Measurements from ENCODE around the gene AP3B1. TPM values are rescaled to one million over a fixed set of nuclear protein-coding genes. Genes with fewer than 3 reads are reported as not detected.

AP3B1 gene
- total RNA-seq, 1 experiment from 2014 or later: 41.8 TPM

GRCh38 chr5:77981820-77982219 is 312.7 kb downstream of the AP3B1 start:
- Histone ChIP-seq H3K4ac (ENCODE audit: low read depth, low read length) (no peak overlapping the region), H4K20me1 (ENCODE audit: control insufficient read depth, insufficient read depth, insufficient read length) (no peaks in the 10 kb centered on the region), H2AFZ (ENCODE audit: low read length) (no peak overlapping the region), H4K91ac (ENCODE audit: insufficient read length, low read depth, low read length) (no peak overlapping the region), H2BK20ac (ENCODE audit: low read depth, low read length, poor library complexity, severe bottlenecking) (no peak overlapping the region), H3K23ac (ENCODE audit: insufficient read length, low read depth, low read length) (no peak overlapping the region), H2BK120ac (ENCODE audit: low read depth, low read length, poor library complexity, severe bottlenecking) (no peak overlapping the region), H3K14ac (ENCODE audit: insufficient read depth, low read length) (no peak overlapping the region), H3K79me2 (ENCODE audit: insufficient read depth, low read length) (no peaks in the 10 kb centered on the region), H3K4me2 (ENCODE audit: insufficient read depth, insufficient read length, low read length) (no peak overlapping the region), H3K9ac (ENCODE audit: extremely low read depth, insufficient read length, low read length) (no peak overlapping the region), H3K79me1 (ENCODE audit: insufficient read depth, low read depth, low read length, poor library complexity, severe bottlenecking) (no peaks in the 10 kb centered on the region), H3K56ac (ENCODE audit: insufficient read length, low read depth, low read length) (no peak overlapping the region), H4K8ac (replicated peaks; ENCODE audit: insufficient read length, low read depth, low read length) (no peak overlapping the region), H3K23me2 (ENCODE audit: insufficient read length, low read depth, low read length, poor library complexity, severe bottlenecking) (no peaks in the 10 kb centered on the region), H3K27ac (ENCODE audit: insufficient read length, low read depth, low read length) (no peak overlapping the region), H2BK15ac (ENCODE audit: low read depth, low read length) (no peak overlapping the region), H3K18ac (ENCODE audit: insufficient read length, low read depth, low read length) (no peak overlapping the region), H2BK5ac (ENCODE audit: insufficient read length, low read length) (no peak overlapping the region), H3K9me3 (ENCODE audit: control insufficient read depth, low read depth, low read length) (no peaks in the 10 kb centered on the region), H4K5ac (ENCODE audit: insufficient read length, low read depth, low read length) (no peak overlapping the region), H3K27me3 (ENCODE audit: insufficient read depth, low read length) (peaks cover 2% of the 10 kb centered on the region; the same call in 1 of the 2 replicates), H3K4me1 (ENCODE audit: insufficient read depth, low read length) (no peaks in the 10 kb centered on the region), H2AK5ac (ENCODE audit: insufficient read length, low read length) (no peak overlapping the region), H3T11ph (ENCODE audit: low read length) (no peak overlapping the region), H2BK12ac (ENCODE audit: insufficient read length, low read depth, low read length) (no peak overlapping the region)
- DNase-seq: no peak
- peaks cover 0 to 8% (median 0%) of the 10 kb centered on the region in 3 experiments; a peak in 1 of 7 replicates for H3K36me3 Mint-ChIP-seq (ENCODE audit: insufficient read depth in 1 of 3, low read depth in 3 of 3)
- peaks cover 0 to 7% of the 10 kb centered on the region in 2 experiments; a peak in 2 of 5 replicates for H3K9me3 Mint-ChIP-seq
- H3K27me3 Mint-ChIP-seq (ENCODE audit: low read depth): peaks cover 84% of the 10 kb centered on the region
- TF ChIP-seq CTCF (conservative IDR thresholded peaks at IDR 0.05): no peak; the same call in 2 of the 3 replicates
- WGBS (ENCODE audit: extremely low coverage, insufficient read length, low lambda C conversion rate): no CpG with 5 or more reads among the region's 3 CpGs
- no peak overlapping the region for H3K4me3 Mint-ChIP-seq
- peaks cover 23 to 38% of the 10 kb centered on the region in 2 experiments for H3K4me1 Mint-ChIP-seq
- no peak overlapping the region for H3K27ac Mint-ChIP-seq

Data from H9 (cell line).